Thoracic aorta endothelial cell (primary cell): Measurements from ENCODE around the gene PCSK2. TPM values are rescaled to one million over a fixed set of nuclear protein-coding genes. Genes with fewer than 3 reads are reported as not detected.

Experiments
- small RNA-seq: library from RNA; depleted of rRNA; stranded (forward); fragments of <200 nt; gene quantifications from one replicate; pipeline ENCODE3, GENCODE V24; 2012
- total RNA-seq: library from RNA; depleted of rRNA; stranded (reverse); fragments of >200 nt; gene quantifications from 2 replicates; pipeline ENCODE4 v1.2.3, GENCODE V29; 2012

PCSK2 gene
- not detected in 2 replicates for total RNA-seq

GRCh38 chr20:17226410-17227218, at the start of gene PCSK2:
PCSK2 (plus strand) TSS chr20:17227040; CDS start chr20:17227306, 266 bp downstream.

GRCh38 chr20:17530716-17531664, 304.1 kb downstream of the PCSK2 start, which contains the start of gene BFSP1:
BFSP1 (minus strand) TSS chr20:17531379; CDS start chr20:17531329, 50 bp downstream.

Small RNAs within 50 kb of the gene (small RNA-seq; reads per million reads assigned to genes)
- not detected for gene AL359511.1
- not detected for gene RNU1-131P
- gene RNU6-27P: 0.21 reads per million
